Measurements from ENCODE around the gene NBPF26.
"Not testable (repeated sequence)": the region's sequence is repeated elsewhere in the genome, so short reads cannot be mapped to it uniquely, and the experiment has no call there.

DNA sequence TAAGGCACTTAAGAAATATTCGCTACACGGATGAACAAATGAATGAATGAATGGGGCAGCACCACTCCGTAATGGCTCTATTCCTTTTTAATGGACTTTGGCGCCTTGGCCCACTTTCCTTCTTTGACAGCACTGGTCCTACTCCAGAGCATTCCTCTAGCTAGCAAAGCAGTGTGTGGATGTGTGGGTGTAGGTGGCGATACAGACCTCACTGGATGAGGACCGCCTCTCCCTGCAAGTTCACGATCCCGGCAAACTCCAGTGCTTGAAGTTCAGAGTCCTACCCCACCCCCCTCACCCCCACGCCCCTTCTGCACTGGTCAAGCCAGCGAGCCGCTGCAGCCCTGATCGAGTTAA lies 409 bp upstream of the NBPF26 start:
- TF ChIP-seq, protein P1, sequence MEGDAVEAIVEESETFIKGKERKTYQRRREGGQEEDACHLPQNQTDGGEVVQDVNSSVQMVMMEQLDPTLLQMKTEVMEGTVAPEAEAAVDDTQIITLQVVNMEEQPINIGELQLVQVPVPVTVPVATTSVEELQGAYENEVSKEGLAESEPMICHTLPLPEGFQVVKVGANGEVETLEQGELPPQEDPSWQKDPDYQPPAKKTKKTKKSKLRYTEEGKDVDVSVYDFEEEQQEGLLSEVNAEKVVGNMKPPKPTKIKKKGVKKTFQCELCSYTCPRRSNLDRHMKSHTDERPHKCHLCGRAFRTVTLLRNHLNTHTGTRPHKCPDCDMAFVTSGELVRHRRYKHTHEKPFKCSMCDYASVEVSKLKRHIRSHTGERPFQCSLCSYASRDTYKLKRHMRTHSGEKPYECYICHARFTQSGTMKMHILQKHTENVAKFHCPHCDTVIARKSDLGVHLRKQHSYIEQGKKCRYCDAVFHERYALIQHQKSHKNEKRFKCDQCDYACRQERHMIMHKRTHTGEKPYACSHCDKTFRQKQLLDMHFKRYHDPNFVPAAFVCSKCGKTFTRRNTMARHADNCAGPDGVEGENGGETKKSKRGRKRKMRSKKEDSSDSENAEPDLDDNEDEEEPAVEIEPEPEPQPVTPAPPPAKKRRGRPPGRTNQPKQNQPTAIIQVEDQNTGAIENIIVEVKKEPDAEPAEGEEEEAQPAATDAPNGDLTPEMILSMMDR (IDR thresholded peaks at IDR 0.05; ENCODE audit: low read length) = not testable (repeated sequence)
- not testable (repeated sequence) for TF ChIP-seq EZH2 (IDR thresholded peaks at IDR 0.05; ENCODE audit: borderline replicate concordance, low read length)
